Stimulated activated CD4-positive, alpha-beta T cell treated with anti-CD3 and anti-CD28 coated beads, Interleukin-4, amount 100 ng/mL, for 1 hour (primary cell): ENCODE results near the gene ATXN2.
"Not testable (repeated sequence)": the region's sequence is repeated elsewhere in the genome, so short reads cannot be mapped to it uniquely, and the experiment has no call there.

ENCODE experiments used
- DNase-seq: peaks from one replicate; pipeline ENCODE4 v3.0.0-alpha.2; 2020

The ATXN2 gene

DNA sequence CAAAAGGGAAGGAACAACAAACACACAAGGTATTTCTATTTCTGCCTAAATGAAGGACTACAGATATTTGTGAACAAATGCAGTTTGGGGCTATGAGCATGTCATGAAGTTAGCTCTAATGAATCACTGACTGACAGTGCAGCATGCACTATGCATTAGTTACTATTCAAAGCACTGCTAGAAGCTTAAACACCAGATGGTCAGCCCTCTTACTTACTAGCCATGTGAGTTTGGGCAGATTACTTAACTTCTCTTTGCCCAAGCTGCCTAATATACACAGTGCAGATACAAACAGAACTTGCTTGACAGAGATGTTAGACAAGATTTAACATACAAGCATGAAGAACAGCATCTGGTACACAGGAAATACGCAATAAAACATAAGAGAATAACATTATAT, 96.0 kb downstream of the ATXN2 start:
- DNase-seq = no peak

GRCh38 chr12:111494676-111495075, 104.4 kb downstream of the ATXN2 start:
- no peak for DNase-seq

DNA sequence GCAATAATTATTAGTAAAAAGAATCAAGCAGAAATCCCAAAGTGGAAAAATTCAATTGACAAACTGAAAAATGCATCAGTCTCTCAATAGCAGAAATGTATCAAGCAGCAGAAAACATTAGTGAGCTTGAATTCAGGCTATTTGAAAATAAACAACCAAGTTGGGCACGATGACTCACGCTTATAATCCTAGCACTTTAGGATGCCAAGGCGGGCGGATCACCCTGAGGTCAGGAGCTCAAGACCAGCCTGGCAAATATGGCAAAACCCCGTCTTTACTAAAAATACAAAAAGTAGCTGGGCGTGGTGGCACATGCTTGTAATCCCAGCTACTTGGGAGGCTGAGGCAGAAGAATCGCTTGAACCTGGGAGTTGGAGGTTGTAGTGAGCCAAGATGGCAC, 106.1 kb downstream of the ATXN2 start:
- DNase-seq = not testable (repeated sequence)

- no peak for DNase-seq
Measured at GRCh38 chr12:111488798-111489197, 110.3 kb downstream of the ATXN2 start.

GRCh38 chr12:111488271-111488670, 110.8 kb downstream of the ATXN2 start:
- no peak for DNase-seq

- DNase-seq = no peak
Measured at GRCh38 chr12:111482462-111482861, 116.7 kb downstream of the ATXN2 start.

- no peak for DNase-seq
Measured at GRCh38 chr12:111471236-111471635, 127.9 kb downstream of the ATXN2 start.

- no peak for DNase-seq
Measured at GRCh38 chr12:111469401-111469800, 129.7 kb downstream of the ATXN2 start.

DNA sequence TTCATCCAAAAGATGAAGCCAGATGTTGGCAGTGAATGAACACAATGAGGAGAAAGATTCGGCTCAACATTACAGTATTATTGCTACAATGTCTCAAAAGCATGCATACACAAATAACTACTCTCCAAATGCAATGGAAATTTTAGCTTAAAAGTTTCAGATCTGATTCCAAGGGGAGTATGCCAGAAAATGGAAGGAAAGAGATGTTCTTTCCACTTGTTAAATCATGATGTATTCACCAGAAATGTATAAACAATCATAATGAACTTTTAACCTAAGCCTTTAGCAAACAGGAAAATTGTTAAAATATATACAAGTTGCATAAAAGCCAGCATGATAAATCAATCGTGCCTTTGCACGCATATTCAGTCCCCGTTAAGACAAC, 131.3 kb downstream of the ATXN2 start:
- DNase-seq = no peak

DNA sequence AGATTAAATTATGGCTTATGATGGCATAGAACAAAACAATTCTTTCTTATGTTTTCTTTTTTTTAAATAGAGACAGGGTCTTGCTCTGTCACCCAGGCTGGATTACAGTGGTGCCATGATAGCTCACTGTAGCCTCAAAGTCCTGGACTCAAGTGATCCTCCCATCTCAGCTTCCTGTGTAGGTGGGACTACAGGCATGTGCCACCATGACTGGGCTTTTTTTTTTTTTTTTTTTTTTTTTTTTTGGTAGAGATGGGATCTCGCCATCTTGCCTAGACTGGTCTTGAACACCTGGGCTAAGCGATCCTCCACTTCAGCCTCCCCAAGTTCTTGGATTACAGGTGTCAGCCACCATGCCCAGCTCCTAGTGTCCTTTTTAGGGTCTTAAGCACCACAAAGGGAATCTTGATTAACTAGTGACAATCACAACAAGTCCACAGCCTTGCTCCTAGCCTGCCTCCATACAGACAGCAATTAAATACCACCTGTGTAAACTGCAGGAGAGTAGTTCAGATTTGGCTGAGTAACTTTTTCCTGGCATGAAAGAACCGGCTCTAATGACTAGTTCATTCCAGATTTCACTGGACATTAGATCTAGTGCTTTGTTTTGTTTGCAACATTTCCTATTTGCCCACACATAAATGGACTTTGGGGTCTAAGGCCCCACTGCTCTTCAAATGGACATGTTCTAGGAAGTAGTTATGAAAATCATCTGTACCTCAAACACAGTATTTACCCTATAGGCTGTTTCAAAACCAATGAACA, 131.8 kb downstream of the ATXN2 start:
- DNase-seq = no peak

GRCh38 chr12:111462210-111462769, 136.8 kb downstream of the ATXN2 start:
- DNase-seq = no peak

- not testable (repeated sequence) for DNase-seq
Measured at GRCh38 chr12:111460111-111460510, 139.0 kb downstream of the ATXN2 start.

DNA sequence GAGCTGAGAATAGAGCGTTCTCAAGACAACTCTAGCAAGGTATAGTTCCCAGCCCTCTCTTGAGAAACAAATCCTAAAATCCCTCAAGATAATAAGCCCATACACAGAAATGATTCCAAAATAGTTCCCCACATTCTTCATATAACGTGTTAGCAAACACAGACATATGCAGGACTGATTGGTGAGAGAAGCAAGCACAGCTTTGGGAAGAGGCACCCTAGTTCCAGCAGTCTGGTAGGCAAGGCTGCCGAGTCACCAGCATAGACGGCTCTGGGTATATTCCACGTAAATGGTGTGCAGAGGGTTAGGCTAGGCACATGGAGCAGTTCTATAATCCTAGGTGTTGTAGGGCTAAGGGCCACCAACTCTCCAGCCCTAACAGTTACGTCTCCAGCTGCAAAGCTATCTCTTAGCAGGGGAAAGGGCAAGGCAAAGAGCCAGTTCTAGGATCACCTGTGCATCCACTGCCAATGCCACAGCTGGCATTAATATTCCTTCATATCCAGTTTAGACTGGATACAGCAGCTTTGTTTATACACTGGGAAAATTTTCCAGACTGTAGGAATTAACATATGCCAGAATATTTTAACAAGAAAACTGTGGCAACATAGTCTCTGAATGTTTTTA, 140.5 kb downstream of the ATXN2 start:
- DNase-seq = no peak

DNA sequence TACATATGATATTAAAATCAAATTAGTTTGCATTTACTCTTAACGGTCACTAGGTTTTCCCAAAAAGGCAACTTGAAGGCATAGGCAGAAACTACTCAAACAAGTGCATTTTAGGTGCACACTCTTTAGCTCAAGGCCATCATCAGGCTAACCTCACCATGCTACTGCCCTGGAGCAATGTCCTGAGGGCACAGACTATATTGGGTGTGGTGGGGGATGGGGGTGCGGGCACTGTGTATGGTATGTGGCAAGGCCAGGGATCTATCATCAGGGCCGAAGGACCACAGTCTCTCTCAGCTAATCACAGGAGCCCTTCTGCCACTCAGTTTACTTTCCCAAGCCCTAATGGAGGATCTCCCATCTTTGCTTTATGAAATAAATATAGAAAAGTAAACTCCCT, 141.5 kb downstream of the ATXN2 start:
- DNase-seq = no peak

DNA sequence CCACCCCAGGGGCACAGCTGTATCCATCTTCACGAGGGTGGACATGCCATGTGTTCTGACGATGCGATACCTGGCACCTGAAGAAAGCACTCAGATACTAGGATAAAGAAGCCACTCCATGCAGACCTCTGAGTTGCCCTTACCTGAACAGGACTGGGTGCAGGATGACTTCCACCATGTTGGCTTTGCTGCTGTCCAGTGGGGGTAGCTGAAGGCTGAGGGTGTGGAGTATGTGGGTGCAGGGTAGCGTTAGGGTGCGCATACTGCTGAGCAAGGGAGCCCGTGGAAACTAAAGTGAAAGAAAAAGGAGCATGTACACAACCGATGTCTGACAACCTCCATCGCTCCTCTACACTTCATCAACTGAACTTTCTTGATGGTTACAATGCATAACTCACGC, 142.0 kb downstream of the ATXN2 start:
- DNase-seq = no peak

DNA sequence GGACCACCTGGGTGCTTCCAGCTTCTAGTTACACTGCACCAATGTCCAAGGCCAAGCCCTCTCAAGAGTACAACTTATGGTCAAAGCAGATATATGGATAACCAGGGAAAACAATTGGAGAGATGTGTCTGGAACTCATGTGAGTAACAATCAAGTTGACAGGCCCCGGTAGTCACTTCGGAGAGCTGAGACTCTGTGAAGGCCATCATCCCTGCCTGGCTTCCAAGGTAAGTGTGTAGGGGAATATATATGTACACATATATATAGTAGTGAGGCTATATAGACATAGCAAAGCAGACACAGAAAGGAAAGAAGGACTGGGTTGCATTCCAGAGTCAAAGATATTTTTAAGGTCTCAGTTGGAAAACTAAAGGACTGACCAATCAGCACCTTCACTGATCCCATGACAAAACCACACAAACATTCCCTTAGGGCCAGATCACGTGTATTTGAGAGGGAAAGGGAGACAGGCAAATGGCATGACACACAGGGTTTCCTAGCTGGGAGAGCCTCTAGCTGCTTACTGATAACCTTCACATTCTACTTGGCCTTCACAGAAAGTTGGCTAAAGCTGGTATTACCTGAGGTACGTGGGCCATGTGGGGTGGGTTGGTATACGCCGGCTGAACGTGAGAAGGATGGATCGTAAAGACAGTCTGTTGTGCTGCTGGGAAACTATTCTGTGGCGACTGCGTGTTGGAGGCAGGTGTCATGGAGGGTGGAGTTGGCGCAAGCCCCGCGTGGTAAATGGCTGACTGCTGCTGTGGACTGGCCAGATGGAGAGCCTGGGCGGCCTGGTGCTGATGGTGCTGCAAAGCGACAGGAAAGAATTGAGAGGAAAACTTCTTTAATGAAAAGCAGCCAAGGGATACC, 143.4 kb downstream of the ATXN2 start:
- DNase-seq = no peak

DNA sequence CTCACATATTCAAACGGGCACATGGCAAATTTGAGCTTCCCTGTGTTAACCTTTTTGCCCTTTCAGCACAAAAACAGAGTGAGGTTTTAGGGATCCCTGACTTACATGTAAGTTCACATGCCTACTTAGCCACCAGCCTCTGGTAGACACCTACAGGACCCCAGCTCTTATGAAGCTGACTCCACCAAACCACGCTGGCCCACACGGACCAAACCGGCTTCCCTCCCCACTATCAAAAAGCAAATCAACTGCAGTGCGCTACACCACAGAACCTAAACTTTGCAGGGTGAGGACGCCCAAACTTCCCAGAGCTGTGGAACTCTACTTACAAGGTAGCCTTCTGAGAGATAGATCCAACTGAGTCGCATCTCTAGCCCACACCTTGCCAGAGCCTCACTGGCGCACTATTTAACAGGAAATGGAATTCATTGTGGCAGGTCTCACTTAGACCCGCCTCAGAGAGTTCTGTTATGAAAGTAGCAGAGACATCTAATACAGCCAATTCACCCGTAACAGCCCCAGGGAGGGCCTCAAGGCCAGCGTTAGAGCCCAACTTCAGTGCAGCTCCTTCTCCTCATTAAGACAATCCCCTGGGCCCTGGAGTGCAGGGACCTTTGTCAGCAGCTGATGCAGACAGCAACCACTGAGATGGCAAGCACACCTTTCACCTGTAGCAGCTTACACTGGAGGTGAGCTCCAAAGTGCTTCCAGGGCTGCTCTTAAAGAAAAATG, 144.2 kb downstream of the ATXN2 start:
- DNase-seq = no peak

DNA sequence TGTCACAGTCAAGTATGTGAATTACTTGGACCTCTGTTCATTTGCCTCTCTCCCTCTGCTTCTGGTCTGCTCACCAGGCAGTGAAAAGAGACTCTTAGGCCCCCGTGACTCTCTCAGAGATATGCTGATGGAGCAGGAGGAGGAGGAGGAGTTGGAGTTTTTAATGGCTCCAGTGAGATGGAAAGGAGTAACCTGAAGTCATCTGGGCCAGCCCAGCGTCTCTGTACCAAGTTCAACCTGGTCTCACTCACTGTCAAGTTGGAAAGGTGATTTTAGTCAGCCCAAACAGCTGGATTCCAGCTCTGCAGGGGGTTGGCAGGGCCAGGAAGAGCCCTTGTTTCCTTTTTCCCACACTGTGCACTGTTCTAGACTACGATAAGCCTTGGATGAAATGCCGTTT, 144.8 kb downstream of the ATXN2 start:
- DNase-seq = no peak

DNA sequence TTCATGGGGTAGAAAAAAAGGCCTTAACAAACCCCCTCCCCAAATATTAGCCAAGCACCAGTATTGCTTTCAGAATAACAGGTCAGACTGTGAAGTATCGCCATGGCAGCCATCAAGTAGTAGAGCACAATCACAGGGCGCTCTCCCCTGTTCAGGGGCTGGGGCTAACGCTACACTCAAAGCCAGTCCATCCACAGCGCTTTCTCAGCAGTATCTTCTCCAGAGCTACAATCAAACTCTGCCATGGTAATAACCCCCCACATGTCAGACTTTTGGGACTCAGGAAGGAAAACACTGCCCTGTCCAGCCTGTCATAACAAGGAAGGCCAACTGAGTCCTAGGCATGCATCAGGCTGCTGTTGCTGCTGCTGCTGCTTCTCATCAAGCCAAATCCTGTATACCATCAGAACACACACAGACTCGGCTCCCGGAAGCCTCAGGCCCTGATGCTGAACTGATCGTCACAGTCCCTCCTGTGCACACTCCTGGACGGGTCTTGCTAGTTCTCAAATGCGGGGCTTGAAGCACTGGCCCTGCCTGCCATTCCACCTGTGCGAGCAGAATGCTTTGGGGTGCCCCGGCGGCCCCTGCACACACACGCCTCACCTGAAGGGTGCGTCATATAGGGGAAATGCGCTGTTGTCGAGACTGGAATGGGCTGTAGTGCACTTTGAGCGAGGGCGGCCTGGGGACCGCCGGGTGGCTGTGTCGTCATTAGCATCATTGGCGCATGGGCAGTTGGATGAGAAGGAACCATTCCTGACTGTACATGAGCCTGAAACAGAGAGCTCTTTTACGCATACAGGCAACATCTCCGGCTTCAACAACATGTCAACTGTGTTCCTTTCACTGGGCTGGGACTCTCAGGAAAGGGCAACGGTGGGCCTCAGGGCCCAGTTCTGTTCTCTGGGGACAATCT, 145.8 kb downstream of the ATXN2 start:
- DNase-seq = no peak

GRCh38 chr12:111451649-111452129, 147.4 kb downstream of the ATXN2 start:
- no peak for DNase-seq

GRCh38 chr12:111451232-111451631, 147.9 kb downstream of the ATXN2 start:
- no peak for DNase-seq
